Keratinocyte (primary cell): ENCODE results near the gene HMCES. TPM values are rescaled to one million over a fixed set of nuclear protein-coding genes. Genes with fewer than 3 reads are reported as not detected.

Experiments
- DNase-seq: peaks from one replicate; pipeline ENCODE4 v3.0.0-alpha.2; 2011; ENCODE audit warnings: low read depth, missing footprints, low spot score
- FAIRE-seq: peaks from 2 replicates; lab custom pipeline; 2011; peaks lifted over from hg19 to GRCh38; lab: Jason Lieb, UNC
- H2AFZ ChIP-seq: 2 replicates; pipeline ENCODE4 v1.6.0; 2012; ENCODE audit warnings: low read length, control low read depth, inconsistent platforms; ENCODE audit not compliant: control insufficient read depth
- H3K27ac ChIP-seq: 2 replicates; pipeline ENCODE4 v1.5.1; 2011; ENCODE audit warnings: low read length; ENCODE audit not compliant: control insufficient read depth, insufficient read depth
- H3K27me3 ChIP-seq: 3 replicates; pipeline ENCODE4 v1.6.0; 2011; ENCODE audit warnings: low read length; ENCODE audit not compliant: control insufficient read depth, insufficient read depth; ENCODE audit errors: extremely low read depth
- H3K36me3 ChIP-seq, 2 experiments: 2 replicates in 1 of 2; 3 replicates in 1 of 2; pipeline ENCODE4 v1.5.1; 2011; ENCODE audit warnings: low read length in 2 of 2, mild to moderate bottlenecking in 1 of 2; ENCODE audit not compliant: control insufficient read depth in 2 of 2, insufficient read depth in 2 of 2; ENCODE audit errors: extremely low read depth in 1 of 2
- H3K4me1 ChIP-seq: 3 replicates; pipeline ENCODE4 v1.5.1; 2011; ENCODE audit warnings: low read length; ENCODE audit not compliant: control insufficient read depth, insufficient read depth; ENCODE audit errors: extremely low read depth
- H3K4me2 ChIP-seq: 3 replicates; pipeline ENCODE4 v1.6.0; 2011; ENCODE audit warnings: low read depth, low read length; ENCODE audit not compliant: control insufficient read depth, insufficient read depth; ENCODE audit errors: extremely low read depth
- H3K4me3 ChIP-seq, 3 experiments: fragments of 200-600 bp in 1 of 3; sonication (generic) in 1 of 3; 2 replicates in 2 of 3; 3 replicates in 1 of 3; pipeline ENCODE4 v1.5.1; 2011 to 2016; ENCODE audit warnings: low read length in 3 of 3, mild to moderate bottlenecking in 3 of 3, control low read depth in 2 of 3, inconsistent platforms in 1 of 3, low read depth in 1 of 3, mixed read lengths in 1 of 3, mixed run types in 1 of 3, moderate library complexity in 1 of 3; ENCODE audit not compliant: control insufficient read depth in 2 of 3, insufficient read depth in 2 of 3; ENCODE audit errors: extremely low read depth in 1 of 3
- H3K79me2 ChIP-seq: 2 replicates; pipeline ENCODE4 v1.6.0; 2012; ENCODE audit warnings: low read length; ENCODE audit not compliant: control insufficient read depth, insufficient read depth
- H3K9ac ChIP-seq: 3 replicates; pipeline ENCODE4 v1.6.0; 2011; ENCODE audit warnings: low read length; ENCODE audit not compliant: control insufficient read depth, insufficient read depth; ENCODE audit errors: extremely low read depth
- H3K9me1 ChIP-seq: 3 replicates; pipeline ENCODE4 v1.6.0; 2011; ENCODE audit warnings: low read length; ENCODE audit not compliant: control insufficient read depth, insufficient read depth; ENCODE audit errors: extremely low read depth
- H3K9me3 ChIP-seq: 2 replicates; pipeline ENCODE4 v1.5.1; 2012; ENCODE audit warnings: low read depth, low read length; ENCODE audit not compliant: control insufficient read depth
- H4K20me1 ChIP-seq: 3 replicates; pipeline ENCODE4 v1.6.0; 2011; ENCODE audit warnings: low read length; ENCODE audit not compliant: control insufficient read depth, insufficient read depth; ENCODE audit errors: extremely low read depth
- EZH2 ChIP-seq: IDR thresholded peaks from one replicate; pipeline ENCODE4 v1.6.1; 2012; ENCODE audit warnings: inconsistent platforms, mild to moderate bottlenecking, low read length, moderate library complexity
- dilution Hi-C: fragments of 300-500 bp; cut with MboI; formaldehyde crosslinking; loops from one replicate; pipeline ENCODE4 v1.7.0; 2020; ENCODE audit warnings: low sequenced_read_pairs; ENCODE audit not compliant: extremely low pct_ligation_motif_present
- polyA plus RNA-seq, 5 experiments: library from polyadenylated mRNA; depleted of rRNA in 3 of 5; stranded (reverse) in 3 of 5; stranded (forward) in 1 of 5; unstranded in 1 of 5; fragments of >200 nt; gene quantifications; 1 replicate in 1 of 5; 2 replicates in 3 of 5; 3 replicates in 1 of 5; pipeline versions ENCODE4 v1.2.1 to v1.2.3, GENCODE V29; 2011 to 2012; ENCODE audit warnings: missing spikeins in 2 of 5, low read depth in 1 of 5, low replicate concordance in 1 of 5
- TF ChIP-seq, protein P1 (sequence below), 3 experiments: IDR thresholded peaks in 1 of 3; conservative IDR thresholded peaks in 1 of 3; optimal IDR thresholded peaks in 1 of 3; 2 replicates in 2 of 3; 3 replicates in 1 of 3; pipeline versions ENCODE3 to v1.5.1; 2011; ENCODE audit warnings: low read length in 3 of 3, mild to moderate bottlenecking in 3 of 3, moderate library complexity in 2 of 3, control low read depth in 1 of 3, inconsistent platforms in 1 of 3; ENCODE audit not compliant: insufficient read depth in 2 of 3; ENCODE audit errors: extremely low read depth in 1 of 3

Gene HMCES
- polyA plus RNA-seq, 1 donor (not counting 4 experiments of a cell fraction or from before 2014, with no cell fraction given) = 54.6 TPM

- Histone ChIP-seq H3K79me2 (no peaks in the 10 kb centered on the region), H3K4me3 (no peak overlapping the region), H3K9me1 (no peaks in the 10 kb centered on the region), H4K20me1 (no peaks in the 10 kb centered on the region), H3K27me3 (no peaks in the 10 kb centered on the region), H3K9ac (no peak overlapping the region), H2AFZ (no peak overlapping the region), H3K9me3 (no peaks in the 10 kb centered on the region), H3K27ac (no peak overlapping the region), H3K36me3 (peaks cover 45 to 65% of the 10 kb centered on the region in 2 experiments), H3K4me2 (no peak overlapping the region), H3K4me1 (no peaks in the 10 kb centered on the region)
- no peak for DNase-seq
- dilution Hi-C loops = no loop called here
- FAIRE-seq = no peak
- no peak for TF ChIP-seq EZH2
- TF ChIP-seq, protein P1, sequence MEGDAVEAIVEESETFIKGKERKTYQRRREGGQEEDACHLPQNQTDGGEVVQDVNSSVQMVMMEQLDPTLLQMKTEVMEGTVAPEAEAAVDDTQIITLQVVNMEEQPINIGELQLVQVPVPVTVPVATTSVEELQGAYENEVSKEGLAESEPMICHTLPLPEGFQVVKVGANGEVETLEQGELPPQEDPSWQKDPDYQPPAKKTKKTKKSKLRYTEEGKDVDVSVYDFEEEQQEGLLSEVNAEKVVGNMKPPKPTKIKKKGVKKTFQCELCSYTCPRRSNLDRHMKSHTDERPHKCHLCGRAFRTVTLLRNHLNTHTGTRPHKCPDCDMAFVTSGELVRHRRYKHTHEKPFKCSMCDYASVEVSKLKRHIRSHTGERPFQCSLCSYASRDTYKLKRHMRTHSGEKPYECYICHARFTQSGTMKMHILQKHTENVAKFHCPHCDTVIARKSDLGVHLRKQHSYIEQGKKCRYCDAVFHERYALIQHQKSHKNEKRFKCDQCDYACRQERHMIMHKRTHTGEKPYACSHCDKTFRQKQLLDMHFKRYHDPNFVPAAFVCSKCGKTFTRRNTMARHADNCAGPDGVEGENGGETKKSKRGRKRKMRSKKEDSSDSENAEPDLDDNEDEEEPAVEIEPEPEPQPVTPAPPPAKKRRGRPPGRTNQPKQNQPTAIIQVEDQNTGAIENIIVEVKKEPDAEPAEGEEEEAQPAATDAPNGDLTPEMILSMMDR (optimal IDR thresholded peaks at IDR 0.05 in 1 of 3, IDR thresholded peaks at IDR 0.05 in 1 of 3, conservative IDR thresholded peaks at IDR 0.05 in 1 of 3; ENCODE audit: extremely low read depth in 1 of 3, insufficient read depth in 2 of 3, low read length in 3 of 3) = no peak
Observed at GRCh38 chr3:129271674-129272073, 7.0 kb upstream of the HMCES start.

DNA sequence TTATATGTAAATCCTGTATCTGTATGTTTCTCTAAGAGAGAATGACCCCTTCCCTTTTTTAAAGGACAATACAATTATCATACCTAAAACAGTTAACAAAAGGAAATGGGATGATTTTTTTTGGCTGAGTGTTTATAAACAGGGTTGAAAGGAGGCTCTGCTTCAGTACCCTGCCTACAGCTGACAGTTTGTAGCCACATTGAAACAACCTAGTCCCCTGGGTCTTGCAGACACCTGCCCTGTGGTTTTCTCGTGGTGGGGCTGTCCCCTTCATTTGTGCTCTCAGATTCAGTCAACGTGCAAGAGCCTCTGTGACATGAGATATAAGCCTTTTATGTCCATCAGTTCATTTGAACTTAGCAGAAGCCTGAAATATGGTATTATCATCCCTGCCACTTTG is 2.3 kb upstream of the HMCES start:
- Histone ChIP-seq H3K27me3 (no peaks in the 10 kb centered on the region), H4K20me1 (no peaks in the 10 kb centered on the region), H3K27ac (no peak overlapping the region), H2AFZ (no peak overlapping the region), H3K36me3 (peaks cover 31 to 32% of the 10 kb centered on the region in 2 experiments), H3K9me1 (no peaks in the 10 kb centered on the region), H3K4me1 (peaks cover 9% of the 10 kb centered on the region), H3K4me3 (no peak overlapping the region), H3K9ac (no peak overlapping the region), H3K79me2 (peaks cover 10% of the 10 kb centered on the region), H3K9me3 (no peaks in the 10 kb centered on the region), H3K4me2 (no peak overlapping the region)
- no peak for FAIRE-seq
- dilution Hi-C loops = no loop called here
- no peak for DNase-seq
- TF ChIP-seq EZH2 = no peak
- TF ChIP-seq, protein P1 (optimal IDR thresholded peaks at IDR 0.05 in 1 of 3, IDR thresholded peaks at IDR 0.05 in 1 of 3, conservative IDR thresholded peaks at IDR 0.05 in 1 of 3; ENCODE audit: extremely low read depth in 1 of 3, insufficient read depth in 2 of 3, low read length in 3 of 3) = no peak
